ENCODE measurements around the gene SOAT1. TPM values are rescaled to one million over a fixed set of nuclear protein-coding genes. Genes with fewer than 3 reads are reported as not detected.

SOAT1 gene
- total RNA-seq, 1 donor from 2014 or later: 27.9 TPM

GRCh38 chr1:179318491-179318890 is 24.9 kb downstream of the SOAT1 start:
- no peak for TF ChIP-seq CTCF (conservative IDR thresholded peaks at IDR 0.05; ENCODE audit: low read depth, low read length)
- H3K4me3 ChIP-seq (ENCODE audit: low read depth, low read length): no peak overlapping the region
- DNase-seq (ENCODE audit: low read depth): no peak

- no peak for TF ChIP-seq CTCF (conservative IDR thresholded peaks at IDR 0.05; ENCODE audit: low read depth, low read length)
- H3K4me3 ChIP-seq (ENCODE audit: low read depth, low read length): no peak overlapping the region
- no peak for DNase-seq (ENCODE audit: low read depth)
These were observed 28.1 kb downstream of the SOAT1 start for GRCh38 chr1:179321533-179322216.

- no peak overlapping the region for H3K4me3 ChIP-seq (ENCODE audit: low read depth, low read length)
- DNase-seq (ENCODE audit: low read depth): no peak
- TF ChIP-seq CTCF (conservative IDR thresholded peaks at IDR 0.05; ENCODE audit: low read depth, low read length): no peak
These were observed 29.0 kb downstream of the SOAT1 start for GRCh38 chr1:179322557-179322956.

- no peak for DNase-seq (ENCODE audit: low read depth)
- TF ChIP-seq CTCF (conservative IDR thresholded peaks at IDR 0.05; ENCODE audit: low read depth, low read length): no peak
- no peak overlapping the region for H3K4me3 ChIP-seq (ENCODE audit: low read depth, low read length)
These were observed 29.8 kb downstream of the SOAT1 start for GRCh38 chr1:179323436-179323835.

GRCh38 chr1:179325836-179326235 is 32.2 kb downstream of the SOAT1 start:
- no peak for DNase-seq (ENCODE audit: low read depth)

GRCh38 chr1:179326746-179327145 is 33.1 kb downstream of the SOAT1 start:
- no peak overlapping the region for H3K4me3 ChIP-seq (ENCODE audit: low read depth, low read length)
- no peak for DNase-seq (ENCODE audit: low read depth)
- TF ChIP-seq CTCF (conservative IDR thresholded peaks at IDR 0.05; ENCODE audit: low read depth, low read length): no peak

More at GRCh38 chr1:179325836-179326235, 32.2 kb downstream of the SOAT1 start:
- no peak overlapping the region for H3K4me3 ChIP-seq (ENCODE audit: low read depth, low read length)
- TF ChIP-seq CTCF (conservative IDR thresholded peaks at IDR 0.05; ENCODE audit: low read depth, low read length): no peak

GRCh38 chr1:179327196-179327595 is 33.6 kb downstream of the SOAT1 start:
- DNase-seq (ENCODE audit: low read depth): no peak
- TF ChIP-seq CTCF (conservative IDR thresholded peaks at IDR 0.05; ENCODE audit: low read depth, low read length): no peak
- no peak overlapping the region for H3K4me3 ChIP-seq (ENCODE audit: low read depth, low read length)

Data from epithelial cell of proximal tubule (primary cell).